ENCODE data around the gene CCDC87. TPM values are rescaled to one million over a fixed set of nuclear protein-coding genes. Genes with fewer than 3 reads are reported as not detected.

Gene CCDC87
- total RNA-seq, 1 donor from 2014 or later, result 0.41 TPM

DNA sequence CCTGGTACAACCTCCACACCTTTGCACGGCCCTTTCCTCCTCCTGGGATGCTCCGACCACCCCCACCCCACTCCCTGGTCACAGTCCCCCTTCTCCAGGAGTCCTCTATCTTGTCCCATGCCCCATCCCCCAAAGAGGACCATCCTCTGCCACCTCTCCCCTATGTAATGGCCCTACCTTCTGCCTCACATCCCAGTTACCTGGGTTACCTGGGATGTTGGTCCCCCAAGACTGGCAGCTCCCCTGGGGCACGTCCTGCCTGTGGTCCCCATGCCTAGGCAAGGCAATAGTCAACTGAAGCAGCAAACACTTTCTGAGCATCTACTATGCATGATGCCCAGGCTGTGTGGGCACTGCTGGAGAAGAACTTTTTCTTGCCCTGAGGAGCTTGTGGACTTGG, 37.4 kb downstream of the CCDC87 start:
- Histone ChIP-seq H3K27me3 (ENCODE audit: low read depth) (peaks cover 46% of the 10 kb centered on the region), H3K4me3 (no peak overlapping the region), H3K9me3 (replicated peaks) (no peaks in the 10 kb centered on the region), H3K27ac (replicated peaks) (no peak overlapping the region), H3K4me1 (peaks cover 10% of the 10 kb centered on the region), H3K36me3 (no peaks in the 10 kb centered on the region)
- no peak for TF ChIP-seq CTCF (IDR thresholded peaks at IDR 0.05; ENCODE audit: borderline replicate concordance)
- DNase-seq, result no peak
- intact Hi-C loops (cut with micrococcal nuclease), result no loop called here

DNA sequence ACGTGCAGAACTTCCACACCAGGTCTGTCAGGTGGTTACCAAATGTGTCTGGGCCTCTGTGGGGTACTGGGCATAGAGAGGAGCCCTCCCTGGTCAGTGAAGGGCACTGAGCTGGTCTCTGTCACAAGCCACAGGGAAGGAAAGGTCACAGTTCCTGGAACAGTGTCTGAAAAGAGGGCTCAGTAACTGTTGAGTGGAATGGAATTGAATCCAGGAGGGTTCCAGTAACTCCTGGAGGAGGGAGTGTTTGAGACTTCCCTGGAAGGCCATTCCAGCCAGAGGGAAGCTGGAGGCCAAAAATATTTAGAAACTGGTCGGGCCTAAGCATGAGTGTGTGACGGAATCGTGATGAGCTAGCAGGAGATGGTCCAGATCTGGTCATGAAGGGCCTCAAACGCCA, 38.3 kb downstream of the CCDC87 start:
- TF ChIP-seq CTCF (IDR thresholded peaks at IDR 0.05; ENCODE audit: borderline replicate concordance), result no peak
- H3K27ac ChIP-seq (replicated peaks), result no peak overlapping the region
- no peaks in the 10 kb centered on the region for H3K36me3 ChIP-seq
- intact Hi-C loops (cut with micrococcal nuclease), result no loop called here
- peaks cover 46% of the 10 kb centered on the region for H3K27me3 ChIP-seq (ENCODE audit: low read depth)
- no peak for DNase-seq
- H3K9me3 ChIP-seq (replicated peaks), result no peaks in the 10 kb centered on the region
- H3K4me3 ChIP-seq, result no peak overlapping the region
- peaks cover 10% of the 10 kb centered on the region for H3K4me1 ChIP-seq

- Histone ChIP-seq H3K27ac (replicated peaks) (no peak overlapping the region), H3K27me3 (ENCODE audit: low read depth) (peaks cover 15% of the 10 kb centered on the region), H3K36me3 (no peaks in the 10 kb centered on the region), H3K4me3 (no peak overlapping the region), H3K4me1 (peaks cover 11% of the 10 kb centered on the region), H3K9me3 (replicated peaks) (no peaks in the 10 kb centered on the region)
- intact Hi-C loops (cut with micrococcal nuclease), result no loop called here
- no peak for DNase-seq
- no peak for TF ChIP-seq CTCF (IDR thresholded peaks at IDR 0.05; ENCODE audit: borderline replicate concordance)
These were observed 42.0 kb downstream of the CCDC87 start for GRCh38 chr11:66550887-66551286.

DNA sequence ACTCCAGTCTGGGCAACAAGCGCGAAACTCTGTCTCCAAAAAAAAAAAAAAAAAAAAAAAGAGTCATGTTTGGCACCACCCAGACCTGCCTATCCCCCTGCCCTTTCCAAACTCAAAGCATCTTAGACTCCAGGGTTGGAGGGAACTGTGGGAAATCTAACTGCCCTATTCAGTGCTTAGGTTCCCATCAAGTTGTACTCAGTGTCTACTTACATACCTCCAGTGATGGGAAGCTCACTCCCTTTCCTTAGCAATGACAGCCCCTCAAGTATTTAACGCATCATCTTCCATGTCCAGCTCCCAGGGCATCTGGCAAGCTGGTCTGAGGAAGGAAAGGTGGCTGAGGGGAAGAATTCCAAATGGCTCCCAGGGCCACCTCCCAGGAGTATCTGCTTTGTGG, 43.2 kb downstream of the CCDC87 start:
- Histone ChIP-seq H3K36me3 (no peaks in the 10 kb centered on the region), H3K27ac (replicated peaks) (no peak overlapping the region), H3K4me3 (no peak overlapping the region), H3K9me3 (replicated peaks) (no peaks in the 10 kb centered on the region), H3K4me1 (peaks cover 22% of the 10 kb centered on the region), H3K27me3 (ENCODE audit: low read depth) (peaks cover 4% of the 10 kb centered on the region)
- TF ChIP-seq CTCF (IDR thresholded peaks at IDR 0.05; ENCODE audit: borderline replicate concordance), result no peak
- no peak for DNase-seq
- intact Hi-C loops (cut with micrococcal nuclease), result no loop called here

GRCh38 chr11:66548774-66549630, 43.9 kb downstream of the CCDC87 start:
- no peaks in the 10 kb centered on the region for H3K9me3 ChIP-seq (replicated peaks)
- DNase-seq, result no peak
- no peaks in the 10 kb centered on the region for H3K27me3 ChIP-seq (ENCODE audit: low read depth)
- intact Hi-C loops (cut with micrococcal nuclease), result no loop called here
- H3K27ac ChIP-seq (replicated peaks), result no peak overlapping the region
- H3K36me3 ChIP-seq, result no peaks in the 10 kb centered on the region
- peaks cover 29% of the 10 kb centered on the region for H3K4me1 ChIP-seq
- H3K4me3 ChIP-seq, result no peak overlapping the region
- TF ChIP-seq CTCF (IDR thresholded peaks at IDR 0.05; ENCODE audit: borderline replicate concordance), result no peak

Data from left ventricle myocardium inferior (tissue), 1 donor.